DND-41 (cell line): Measurements from ENCODE around the gene LFNG.

Source experiments
- ATAC-seq: fragments of 200-7000 bp; cut with Tn5 transposase; 3 replicates; pipeline ENCODE4 v1.9.1; 2021; ENCODE audit warnings: low read depth; ENCODE audit not compliant: insufficient read depth
- DNase-seq: peaks from one replicate; pipeline ENCODE4 v3.0.0-alpha.2; 2020
- H2AFZ ChIP-seq: 2 replicates; pipeline ENCODE4 v1.6.0; 2012; ENCODE audit warnings: low read depth, low read length
- H3K27ac ChIP-seq: 2 replicates; pipeline ENCODE4 v1.5.1; 2012; ENCODE audit warnings: low read length, inconsistent platforms
- H3K27me3 ChIP-seq: fragments of 200-600 bp; sonication (generic); 2 replicates; pipeline ENCODE4 v1.6.0; 2012; ENCODE audit warnings: low read length, mild to moderate bottlenecking, inconsistent platforms; ENCODE audit not compliant: insufficient read depth, poor library complexity
- H3K36me3 ChIP-seq: 2 replicates; pipeline ENCODE4 v1.5.1; 2012; ENCODE audit warnings: low read length, inconsistent platforms; ENCODE audit not compliant: insufficient read depth
- H3K4me1 ChIP-seq: 2 replicates; pipeline ENCODE4 v1.5.1; 2012; ENCODE audit warnings: mild to moderate bottlenecking, low read length; ENCODE audit not compliant: insufficient read depth
- H3K4me2 ChIP-seq: 2 replicates; pipeline ENCODE4 v1.6.0; 2012; ENCODE audit warnings: mild to moderate bottlenecking, moderate library complexity, low read length, inconsistent platforms; ENCODE audit not compliant: insufficient read depth
- H3K4me3 ChIP-seq, 2 experiments: fragments of 200-600 bp in 1 of 2; shearing (Covaris generic) in 1 of 2; 2 replicates each; pipeline ENCODE4 v1.5.1; 2012 to 2016; ENCODE audit warnings: inconsistent platforms in 2 of 2, low read length in 2 of 2, mild to moderate bottlenecking in 2 of 2, low read depth in 1 of 2, moderate library complexity in 1 of 2
- H3K79me2 ChIP-seq: 2 replicates; pipeline ENCODE4 v1.6.0; 2012; ENCODE audit warnings: low read length, inconsistent platforms; ENCODE audit not compliant: insufficient read depth
- H3K9ac ChIP-seq: 2 replicates; pipeline ENCODE4 v1.6.0; 2012; ENCODE audit warnings: low read depth, mild to moderate bottlenecking, inconsistent platforms, low read length, moderate library complexity
- H3K9me3 ChIP-seq: 2 replicates; pipeline ENCODE4 v1.5.1; 2012; ENCODE audit warnings: low read length, moderate library complexity, mild to moderate bottlenecking, inconsistent platforms; ENCODE audit not compliant: insufficient read depth, severe bottlenecking
- H4K20me1 ChIP-seq: 2 replicates; pipeline ENCODE4 v1.6.0; 2012; ENCODE audit warnings: low read length; ENCODE audit not compliant: insufficient read depth
- CTCF ChIP-seq: IDR thresholded peaks from 2 replicates; pipeline ENCODE4 v1.5.1; 2012; ENCODE audit warnings: borderline replicate concordance, low read length, moderate library complexity, mild to moderate bottlenecking; ENCODE audit not compliant: poor library complexity, severe bottlenecking; ENCODE audit errors: extremely low read depth
- EZH2 ChIP-seq: IDR thresholded peaks from 3 replicates; pipeline ENCODE4 v1.6.1; 2012; ENCODE audit warnings: borderline replicate concordance, low read depth, mild to moderate bottlenecking, moderate library complexity, low read length, inconsistent platforms; ENCODE audit not compliant: severe bottlenecking

Gene LFNG

GRCh38 chr7:2544541-2545188, 25.1 kb downstream of the LFNG start:
- Histone ChIP-seq H3K36me3 (peaks cover 86% of the 10 kb centered on the region), H3K9me3 (no peaks in the 10 kb centered on the region), H3K27ac (no peak overlapping the region), H3K4me3 (no peak overlapping the region), H3K27me3 (no peaks in the 10 kb centered on the region), H3K4me2 (no peak overlapping the region), H3K4me1 (no peaks in the 10 kb centered on the region), H2AFZ (no peak overlapping the region), H4K20me1 (peaks cover 13% of the 10 kb centered on the region; the same call in 1 of the 2 replicates), H3K79me2 (peaks cover 3% of the 10 kb centered on the region; the same call in 1 of the 2 replicates), H3K9ac (no peak overlapping the region)
- no peak for TF ChIP-seq CTCF
- TF ChIP-seq EZH2, result no peak
- ATAC-seq (no peak), DNase-seq (no peak)

DNA sequence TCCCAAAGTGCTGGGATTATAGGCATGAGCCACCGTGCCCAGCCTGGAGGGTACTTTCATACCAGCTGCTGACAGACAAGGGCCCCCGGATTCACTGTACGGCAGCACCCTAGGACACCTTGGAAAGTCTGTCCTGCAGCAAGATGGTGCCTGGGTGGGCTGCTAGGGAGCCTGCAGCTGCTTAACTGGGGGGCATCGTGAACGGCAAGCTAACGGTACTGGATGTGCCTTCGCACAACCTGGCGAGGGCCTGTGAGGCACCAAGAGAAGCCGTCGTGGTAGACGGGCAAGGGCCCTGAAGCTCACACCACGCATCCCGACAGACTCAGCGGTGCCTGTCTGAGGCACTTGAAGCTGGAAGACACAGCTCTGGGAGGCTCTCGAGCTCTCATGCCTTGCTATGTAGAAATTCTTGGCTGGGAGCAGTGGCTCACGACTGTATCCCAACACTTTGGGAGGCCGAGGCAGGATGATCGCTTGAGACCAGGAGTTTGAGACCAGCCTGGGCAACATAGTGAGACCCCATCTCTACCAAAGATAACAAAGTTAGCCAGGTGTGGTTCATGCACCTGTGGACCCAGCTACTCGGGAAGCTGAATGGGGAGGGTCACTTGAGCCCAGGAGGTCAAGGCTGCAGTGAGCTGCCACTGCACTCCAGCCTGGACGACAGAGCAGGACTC, 26.3 kb downstream of the LFNG start:
- ATAC-seq, result no peak
- no peaks in the 10 kb centered on the region for H3K4me1 ChIP-seq
- H3K36me3 ChIP-seq, result peaks cover 81% of the 10 kb centered on the region

GRCh38 chr7:2546776-2547586, 27.4 kb downstream of the LFNG start:
- no peak overlapping the region for H3K9ac ChIP-seq
- TF ChIP-seq CTCF, result no peak
- TF ChIP-seq EZH2, result no peak
- H3K27ac ChIP-seq, result no peak overlapping the region
- no peaks in the 10 kb centered on the region for H3K27me3 ChIP-seq
- DNase-seq (no peak), ATAC-seq (no peak)
- H2AFZ ChIP-seq, result no peak overlapping the region
- no peak overlapping the region for H3K4me2 ChIP-seq
- H3K9me3 ChIP-seq, result no peaks in the 10 kb centered on the region
- peaks cover 71% of the 10 kb centered on the region for H3K36me3 ChIP-seq
- peaks cover 7% of the 10 kb centered on the region; the same call in 1 of the 2 replicates for H3K79me2 ChIP-seq
- H4K20me1 ChIP-seq, result peaks cover 12% of the 10 kb centered on the region; the same call in 1 of the 2 replicates
- no peaks in the 10 kb centered on the region for H3K4me1 ChIP-seq
- no peak overlapping the region for H3K4me3 ChIP-seq

More for the DNA sequence above, 26.3 kb downstream of the LFNG start:
- peaks cover 3% of the 10 kb centered on the region; the same call in 1 of the 2 replicates for H3K79me2 ChIP-seq
- H3K9me3 ChIP-seq, result no peaks in the 10 kb centered on the region
- H3K27ac ChIP-seq, result no peak overlapping the region
- no peak for TF ChIP-seq CTCF
- TF ChIP-seq EZH2, result no peak
- no peak overlapping the region for H3K9ac ChIP-seq
- H2AFZ ChIP-seq, result no peak overlapping the region
- no peak overlapping the region for H3K4me2 ChIP-seq
- peaks cover 12% of the 10 kb centered on the region; the same call in 1 of the 2 replicates for H4K20me1 ChIP-seq
- H3K27me3 ChIP-seq, result no peaks in the 10 kb centered on the region
- H3K4me3 ChIP-seq, result no peak overlapping the region
- no peak for DNase-seq
